Subcutaneous abdominal adipose tissue (tissue), 5 donors: ENCODE data around the gene RNF215.
"Not testable (repeated sequence)": the region's sequence is repeated elsewhere in the genome, so short reads cannot be mapped to it uniquely, and the experiment has no call there.

Source experiments
- H3K27ac ChIP-seq: one replicate; pipeline ENCODE4 v1.7.0; 2013; ENCODE audit warnings: low read depth, mild to moderate bottlenecking, inconsistent platforms, low read length, moderate library complexity
- H3K27me3 ChIP-seq, 5 donors: one replicate each; pipeline ENCODE4 v1.7.0; 2013; ENCODE audit warnings: low read length in 5 of 5, inconsistent platforms in 1 of 5; ENCODE audit not compliant: control insufficient read depth in 5 of 5, insufficient read depth in 4 of 5
- H3K36me3 ChIP-seq, 5 donors: one replicate each; pipeline ENCODE4 v1.7.0; 2013; ENCODE audit warnings: low read length in 5 of 5; ENCODE audit not compliant: control insufficient read depth in 5 of 5, insufficient read depth in 5 of 5
- H3K4me1 ChIP-seq, 5 donors: one replicate each; pipeline ENCODE4 v1.7.0; 2013; ENCODE audit warnings: low read length in 5 of 5, mild to moderate bottlenecking in 3 of 5, moderate library complexity in 1 of 5; ENCODE audit not compliant: control insufficient read depth in 5 of 5, insufficient read depth in 5 of 5
- H3K4me3 ChIP-seq, 5 donors: one replicate each; pipeline ENCODE4 v1.7.0; 2013; ENCODE audit warnings: low read length in 5 of 5, low read depth in 1 of 5
- H3K9ac ChIP-seq, 5 donors: one replicate each; pipeline ENCODE4 v1.7.0; 2013; ENCODE audit warnings: low read length in 5 of 5, mild to moderate bottlenecking in 4 of 5, moderate library complexity in 3 of 5
- H3K9me3 ChIP-seq, 5 donors: one replicate each; pipeline ENCODE4 v1.7.0; 2013; ENCODE audit warnings: low read length in 5 of 5; ENCODE audit not compliant: control insufficient read depth in 5 of 5
- donor health status: healthy.
- donor health status: healthy.
- donor health status: healthy.
- donor health status: healthy.
- donor health status: healthy.

Gene RNF215

DNA sequence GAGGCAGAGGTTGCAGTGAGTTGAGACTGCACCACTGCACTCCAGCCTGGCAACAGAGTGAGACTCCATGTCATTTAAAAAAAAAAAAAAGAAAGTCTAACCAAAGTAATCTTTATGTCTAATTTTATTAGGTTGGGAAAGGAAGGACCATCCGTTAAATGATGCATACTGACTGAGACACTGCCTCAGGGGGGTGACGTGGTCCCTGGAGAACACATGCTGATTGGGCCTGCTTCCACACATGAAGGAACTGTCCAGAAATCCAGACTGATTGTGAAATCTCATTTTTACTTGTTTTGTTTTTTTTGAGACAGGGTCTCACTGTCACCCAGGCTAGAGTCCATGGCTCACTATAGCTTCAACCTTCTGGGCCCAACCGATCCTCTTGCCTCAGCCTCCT, 36.0 kb downstream of the RNF215 start:
- Histone ChIP-seq H3K27ac (peak overlapping the region; percentile 46), H3K9ac (no peak overlapping the region), H3K9me3 (no peaks in the 10 kb centered on the region), H3K4me1 (peaks cover 7 to 48% (median 34%) of the 10 kb centered on the region in 5 donors), H3K4me3 (no peak overlapping the region), H3K27me3 (no peaks in the 10 kb centered on the region), H3K36me3 (peaks cover 4 to 57% (median 43%) of the 10 kb centered on the region in 5 donors)

DNA sequence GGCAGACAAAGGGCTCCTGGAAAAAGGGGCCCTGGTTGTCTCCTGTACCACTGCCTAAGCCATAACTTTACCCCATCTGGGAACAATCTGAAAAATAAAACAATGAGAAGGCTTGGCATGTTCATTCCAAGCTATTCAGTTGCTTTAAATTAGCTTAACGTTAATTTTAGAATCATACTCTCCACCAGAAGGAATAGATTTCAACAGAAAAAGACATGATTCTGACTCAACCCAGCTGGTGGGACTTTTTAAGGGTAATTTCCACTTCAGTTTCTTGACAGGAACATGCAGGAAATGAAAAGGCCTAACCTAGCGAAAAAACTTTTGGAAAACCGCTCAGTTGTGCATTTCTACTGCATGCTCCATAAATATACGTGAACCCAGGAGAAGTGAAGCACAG, 38.4 kb downstream of the RNF215 start:
- no peak overlapping the region for H3K27ac ChIP-seq
- no peak overlapping the region for H3K9ac ChIP-seq
- H3K9me3 ChIP-seq = no peaks in the 10 kb centered on the region
- peaks cover 0 to 26% (median 10%) of the 10 kb centered on the region in 5 donors for H3K4me1 ChIP-seq
- H3K36me3 ChIP-seq = peaks cover 16 to 81% (median 67%) of the 10 kb centered on the region in 5 donors
- H3K27me3 ChIP-seq = no peaks in the 10 kb centered on the region
- no peak overlapping the region for H3K4me3 ChIP-seq

DNA sequence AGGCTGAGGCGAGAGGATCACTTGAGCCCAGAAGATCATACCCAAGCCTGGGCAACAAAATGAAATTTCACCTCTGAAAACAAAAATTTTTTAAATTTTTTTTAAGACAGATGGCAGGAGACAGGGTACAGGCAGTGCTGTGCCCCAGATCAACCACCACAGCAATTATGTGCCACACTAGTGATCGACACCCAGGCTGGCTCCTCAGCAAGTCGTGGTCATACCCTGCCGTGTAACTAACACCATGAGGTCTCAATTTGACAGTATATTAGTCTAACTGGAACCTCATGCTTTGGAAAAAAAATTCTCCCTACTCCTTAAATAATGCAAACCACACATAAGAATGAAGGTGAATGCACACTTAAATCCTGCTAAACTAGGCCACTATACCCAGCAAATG, 38.8 kb downstream of the RNF215 start:
- peaks cover 20 to 85% (median 71%) of the 10 kb centered on the region in 5 donors for H3K36me3 ChIP-seq
- H3K27ac ChIP-seq = no peak overlapping the region
- peaks cover 0 to 28% (median 9%) of the 10 kb centered on the region in 5 donors for H3K4me1 ChIP-seq
- no peak overlapping the region for H3K9ac ChIP-seq
- no peak overlapping the region for H3K4me3 ChIP-seq
- H3K9me3 ChIP-seq = no peaks in the 10 kb centered on the region
- H3K27me3 ChIP-seq = no peaks in the 10 kb centered on the region

DNA sequence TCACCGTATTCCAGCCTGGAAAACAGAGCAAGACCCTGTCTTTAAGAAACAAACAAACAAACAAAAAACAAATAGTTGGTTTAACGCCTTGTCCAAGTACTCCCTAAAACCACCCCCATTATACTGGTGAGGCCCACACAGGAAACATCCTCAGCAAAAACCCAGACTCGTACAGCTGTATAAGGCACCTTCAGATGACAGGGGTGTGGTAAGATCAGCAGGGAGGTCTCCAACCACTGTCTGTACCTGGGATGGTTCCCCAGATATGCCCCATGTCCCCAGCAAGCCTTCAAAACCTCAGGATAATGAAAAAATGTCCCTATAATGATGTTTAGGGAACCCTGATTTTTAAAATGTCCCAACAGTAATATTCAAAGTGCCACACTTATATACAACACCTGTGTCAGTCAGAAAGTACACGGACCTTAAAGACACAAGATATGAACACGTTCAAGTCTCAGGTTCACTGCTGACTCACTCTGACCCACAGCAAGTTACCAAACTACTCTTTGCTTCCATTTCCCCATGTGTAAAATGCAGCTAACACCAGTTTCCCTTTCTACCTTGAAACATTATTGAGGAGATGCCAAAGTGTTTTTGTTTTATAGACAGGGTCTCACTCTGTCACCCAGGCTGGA, 39.8 kb downstream of the RNF215 start:
- Histone ChIP-seq H3K9ac (no peak overlapping the region), H3K27ac (no peak overlapping the region), H3K36me3 (peaks cover 27 to 88% (median 75%) of the 10 kb centered on the region in 5 donors), H3K27me3 (no peaks in the 10 kb centered on the region), H3K4me1 (peaks cover 0 to 38% (median 11%) of the 10 kb centered on the region in 5 donors), H3K9me3 (no peaks in the 10 kb centered on the region), H3K4me3 (no peak overlapping the region)

DNA sequence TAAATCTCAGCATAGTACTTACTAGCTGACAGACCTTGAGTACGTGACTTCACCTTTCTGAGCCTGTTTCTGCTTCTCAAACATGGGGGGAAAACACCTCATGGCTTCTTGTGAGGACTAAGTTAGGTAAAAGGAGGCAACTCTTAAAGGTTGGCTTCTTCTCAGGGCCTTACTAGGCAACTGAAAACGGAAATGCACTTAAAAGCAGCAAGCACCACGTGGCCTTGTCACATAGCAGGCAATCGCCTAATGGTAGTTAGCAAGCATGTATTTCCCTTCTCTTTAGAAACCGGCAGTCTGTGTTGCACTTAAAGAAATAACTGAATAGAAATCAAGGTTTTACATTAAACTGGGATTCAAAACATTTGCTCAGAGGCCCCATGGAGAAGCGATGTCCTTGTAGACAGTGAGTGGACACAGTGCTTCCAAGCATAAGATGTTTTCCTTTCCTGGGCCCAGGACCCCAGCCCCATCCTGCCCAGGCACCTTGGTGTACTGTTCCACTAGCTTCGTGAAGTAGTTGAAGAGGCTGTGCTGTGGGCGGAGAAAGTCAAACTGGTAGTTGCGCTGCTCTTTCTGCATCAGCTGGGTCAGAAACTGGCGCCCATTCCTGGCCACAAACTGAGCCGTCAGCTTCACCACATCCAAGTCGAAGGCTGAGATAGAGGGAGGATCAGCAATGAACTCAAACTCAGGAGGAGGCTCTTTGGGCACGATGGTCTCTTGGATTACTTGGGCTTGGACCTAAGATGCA, 42.6 kb downstream of the RNF215 start:
- H3K4me1 ChIP-seq = peaks cover 5 to 51% (median 22%) of the 10 kb centered on the region in 5 donors
- H3K9me3 ChIP-seq = no peaks in the 10 kb centered on the region
- H3K36me3 ChIP-seq = peaks cover 23 to 93% (median 87%) of the 10 kb centered on the region in 5 donors
- no peak overlapping the region for H3K9ac ChIP-seq
- no peaks in the 10 kb centered on the region for H3K27me3 ChIP-seq
- H3K27ac ChIP-seq = no peak overlapping the region
- H3K4me3 ChIP-seq = no peak overlapping the region

DNA sequence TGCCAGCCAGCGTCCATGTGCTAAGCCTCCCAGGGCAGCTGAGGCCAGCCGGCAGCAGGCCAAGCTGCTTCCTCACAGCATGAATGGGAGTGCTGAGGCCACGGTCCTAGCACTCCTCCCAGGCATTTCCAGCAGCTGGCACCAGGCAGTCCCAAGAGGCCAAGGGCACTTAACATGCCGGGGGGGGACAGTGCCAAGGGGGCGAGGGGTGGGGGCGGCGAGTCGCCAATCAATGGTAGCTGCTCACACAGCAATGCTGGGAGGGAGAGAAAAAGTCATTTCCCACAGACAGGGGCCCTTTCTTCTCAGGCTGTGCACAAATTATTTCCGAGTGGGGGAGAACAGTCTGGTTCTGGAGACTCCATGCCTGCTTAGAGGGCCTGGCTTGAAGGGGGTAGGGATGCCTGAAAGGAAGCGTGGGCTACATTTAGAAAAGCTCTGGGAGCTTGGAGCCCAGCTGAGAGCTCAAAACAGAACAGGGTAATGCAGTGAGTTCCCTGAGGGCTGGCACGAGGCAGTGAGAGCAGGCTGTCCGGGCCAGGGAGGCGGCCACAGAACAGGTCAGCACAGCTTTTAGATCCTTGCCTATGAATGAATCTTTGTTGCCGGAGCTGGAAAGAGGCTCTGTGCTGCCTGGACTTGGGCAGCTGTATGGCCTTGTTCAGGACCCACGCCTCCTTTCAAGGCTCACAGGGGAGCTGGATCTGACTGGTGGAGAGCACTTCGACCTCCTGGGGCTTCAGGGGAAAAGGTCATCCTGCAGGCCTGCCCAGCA, 46.1 kb downstream of the RNF215 start:
- peaks cover 7 to 70% (median 35%) of the 10 kb centered on the region in 5 donors for H3K4me1 ChIP-seq
- H3K9me3 ChIP-seq = no peaks in the 10 kb centered on the region
- peaks cover 23 to 100% (median 98%) of the 10 kb centered on the region in 5 donors for H3K36me3 ChIP-seq
- no peak overlapping the region for H3K4me3 ChIP-seq
- peak overlapping the region; percentile 67 for H3K27ac ChIP-seq
- H3K9ac ChIP-seq = no peak overlapping the region
- H3K27me3 ChIP-seq = no peaks in the 10 kb centered on the region

DNA sequence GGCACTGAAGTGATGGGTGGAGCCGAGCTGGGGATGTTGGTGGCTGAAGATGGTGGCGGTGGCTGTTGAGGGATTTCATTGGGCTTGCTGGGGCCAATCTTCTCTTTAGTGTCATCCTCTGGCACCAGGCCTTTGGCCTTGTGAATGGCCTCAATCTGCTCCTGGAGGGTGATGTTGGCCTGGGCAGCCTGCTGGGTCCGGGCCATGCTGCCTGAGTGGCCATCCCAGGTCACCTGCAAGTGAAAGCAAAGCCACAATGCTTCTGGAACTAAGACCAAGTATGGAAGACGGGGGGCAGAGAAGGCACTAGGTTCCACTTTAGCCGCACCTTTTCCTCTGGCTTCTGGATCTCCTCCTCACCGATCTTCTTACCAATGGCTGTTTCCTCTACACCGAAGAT, 48.4 kb downstream of the RNF215 start:
- Histone ChIP-seq H3K9ac (no peak overlapping the region), H3K4me1 (peaks cover 7 to 70% (median 35%) of the 10 kb centered on the region in 5 donors), H3K27ac (no peak overlapping the region), H3K4me3 (no peak overlapping the region), H3K9me3 (no peaks in the 10 kb centered on the region), H3K36me3 (peaks cover 17 to 100% (median 98%) of the 10 kb centered on the region in 5 donors), H3K27me3 (no peaks in the 10 kb centered on the region)

DNA sequence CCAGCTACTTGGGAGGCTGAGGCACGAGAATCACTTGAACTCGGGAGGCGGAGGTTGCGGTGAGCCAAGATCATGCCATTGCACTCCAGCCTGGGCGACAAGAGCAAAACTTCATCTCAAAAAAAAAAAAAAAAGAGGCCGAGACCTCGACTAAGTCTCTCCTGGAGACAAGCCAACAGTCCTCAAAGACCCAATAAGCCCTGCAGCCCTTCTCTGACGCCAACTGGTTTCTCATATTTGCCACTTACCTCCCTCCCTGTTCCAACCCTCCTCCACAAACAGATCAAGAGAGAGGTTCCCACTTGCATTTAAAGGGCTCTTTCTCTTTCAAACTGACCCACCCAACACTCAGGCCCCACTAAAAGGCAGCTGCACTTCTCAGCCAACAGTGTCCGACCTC, 48.9 kb downstream of the RNF215 start:
- peaks cover 7 to 66% (median 35%) of the 10 kb centered on the region in 5 donors for H3K4me1 ChIP-seq
- H3K27me3 ChIP-seq, H3K4me3 ChIP-seq, H3K27ac ChIP-seq, H3K9ac ChIP-seq, H3K9me3 ChIP-seq: not testable (repeated sequence)
- peaks cover 15 to 100% (median 98%) of the 10 kb centered on the region in 5 donors for H3K36me3 ChIP-seq

DNA sequence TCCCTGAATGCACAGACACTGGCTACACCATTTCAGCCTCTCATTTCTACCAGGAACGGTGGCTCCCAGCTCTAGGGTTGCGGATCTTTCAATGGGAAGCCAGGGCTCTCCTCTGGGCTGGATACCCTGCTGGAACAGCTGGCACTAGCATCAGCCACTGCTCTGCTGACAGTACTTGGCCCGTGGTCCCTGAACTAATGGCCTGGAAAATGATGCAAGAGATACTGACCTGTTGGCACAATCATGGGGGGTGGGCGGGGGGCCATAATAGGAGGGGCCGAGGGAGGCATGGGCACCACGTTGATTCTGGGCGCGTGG, 49.8 kb downstream of the RNF215 start:
- peaks cover 10 to 100% (median 98%) of the 10 kb centered on the region in 5 donors for H3K36me3 ChIP-seq

More for the DNA sequence above, 49.8 kb downstream of the RNF215 start:
- H3K9ac ChIP-seq = no peak overlapping the region
- no peak overlapping the region for H3K4me3 ChIP-seq
- H3K27me3 ChIP-seq = no peaks in the 10 kb centered on the region
- H3K27ac ChIP-seq = peak overlapping the region; percentile 37
- H3K9me3 ChIP-seq = no peaks in the 10 kb centered on the region
- H3K4me1 ChIP-seq = peaks cover 5 to 64% (median 32%) of the 10 kb centered on the region in 5 donors
